Brain microvascular endothelial cell (primary cell): ENCODE results near the gene SH3GLB1.

ENCODE experiments used
- DNase-seq: peaks from one replicate; pipeline ENCODE4 v3.0.0-alpha.2; 2020
- H3K27ac ChIP-seq: fragments of 250-450 bp; sonication (Bioruptor Pico); 2 replicates; pipeline ENCODE4 v1.5.1; 2020; ENCODE audit warnings: mild to moderate bottlenecking, moderate library complexity
- H3K27me3 ChIP-seq: fragments of 250-450 bp; sonication (Bioruptor Pico); replicated peaks from 2 replicates; pipeline ENCODE4 v1.5.1; 2020; ENCODE audit warnings: mild to moderate bottlenecking
- H3K36me3 ChIP-seq: fragments of 250-450 bp; sonication (Bioruptor Pico); replicated peaks from 2 replicates; pipeline ENCODE4 v1.5.1; 2020; ENCODE audit warnings: mild to moderate bottlenecking
- H3K4me3 ChIP-seq: 2 replicates; pipeline ENCODE4 v1.5.1; 2011; ENCODE audit warnings: low read depth, mild to moderate bottlenecking, control low read depth, low read length, moderate library complexity
- CTCF ChIP-seq: IDR thresholded peaks from 2 replicates; pipeline ENCODE4 v1.5.1; 2011; ENCODE audit warnings: low read depth, mild to moderate bottlenecking, moderate library complexity, low read length, control low read depth, inconsistent platforms; ENCODE audit errors: missing control alignments
- in situ Hi-C: cut with HindIII; loops from 2 replicates; pipeline ENCODE4 v1.10.0; 2017; ENCODE audit warnings: low sequenced_read_pairs, low pct_ligation_motif_present

SH3GLB1 gene

GRCh38 chr1:86768554-86768953, 64.2 kb downstream of the SH3GLB1 start:
- DNase-seq: no peak
- TF ChIP-seq CTCF: no peak
- H3K36me3 ChIP-seq: no peaks in the 10 kb centered on the region
- in situ Hi-C loops: no loop called here
- H3K27ac ChIP-seq: no peak overlapping the region
- H3K27me3 ChIP-seq: no peaks in the 10 kb centered on the region
- H3K4me3 ChIP-seq: no peak overlapping the region

DNA sequence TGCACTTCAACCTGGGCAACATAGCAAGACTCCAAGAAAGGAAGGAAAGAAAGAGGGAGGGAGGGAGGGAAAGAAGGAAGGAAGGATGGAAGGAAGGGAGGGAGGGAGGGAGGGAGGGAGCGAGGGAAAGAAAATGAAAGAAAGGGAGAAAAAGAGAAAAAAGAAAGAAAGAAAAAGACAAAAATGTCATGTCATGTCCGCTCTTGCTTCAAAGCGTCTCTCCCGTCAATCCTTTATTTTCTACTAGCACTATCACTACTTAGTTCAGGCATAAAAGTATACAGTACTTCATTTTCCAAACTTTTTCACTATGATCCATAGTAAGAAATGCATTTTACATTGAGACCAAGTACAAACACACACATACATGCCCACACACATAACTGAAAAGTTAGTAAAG, 64.7 kb downstream of the SH3GLB1 start:
- in situ Hi-C loops: no loop called here
- Histone ChIP-seq H3K27me3 (no peaks in the 10 kb centered on the region), H3K36me3 (no peaks in the 10 kb centered on the region), H3K27ac (no peak overlapping the region), H3K4me3 (no peak overlapping the region)
- DNase-seq: no peak
- no peak for TF ChIP-seq CTCF

DNA sequence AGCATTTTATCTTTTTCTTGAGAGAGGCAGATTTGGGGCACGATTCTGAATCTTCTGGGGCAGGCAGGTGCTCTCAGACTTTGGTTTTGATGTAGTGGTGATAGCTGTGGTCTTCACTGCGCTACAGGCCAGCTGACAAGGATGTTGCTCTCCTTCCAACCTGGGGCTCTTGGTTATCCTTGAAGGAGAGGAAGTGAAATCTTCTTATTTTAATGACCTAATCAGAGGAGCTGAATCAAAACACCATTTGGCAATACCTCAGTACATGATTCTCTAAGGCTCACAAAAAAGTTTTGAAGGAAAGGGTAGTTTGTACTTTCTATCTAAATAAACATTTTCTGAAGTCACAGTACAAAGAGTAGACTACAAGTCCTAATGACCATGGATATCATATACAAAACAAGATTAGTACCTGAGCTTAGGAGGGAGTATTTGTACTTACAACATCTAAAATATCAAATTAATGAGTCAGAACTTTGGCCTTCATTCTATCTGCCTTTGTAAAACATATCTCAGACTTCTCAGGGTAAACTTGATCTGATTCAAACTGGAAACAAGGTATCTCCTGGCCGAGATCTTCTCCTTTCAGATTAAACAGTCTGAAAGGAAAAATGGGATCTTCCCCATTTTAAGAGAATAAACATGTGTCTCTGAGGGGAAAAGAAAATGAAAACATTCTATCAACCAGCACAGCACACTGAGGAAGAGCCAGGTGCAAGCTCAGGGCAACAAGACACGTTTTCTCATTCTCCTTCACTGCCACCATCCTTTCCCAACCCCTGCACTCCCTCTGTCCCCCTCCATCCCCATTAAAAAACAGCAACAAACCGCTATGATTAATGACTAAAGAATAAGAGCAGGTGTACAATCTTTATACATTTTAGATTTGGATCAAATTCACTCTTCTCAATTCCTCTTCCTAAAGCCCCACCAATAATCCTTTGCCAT, 69.2 kb downstream of the SH3GLB1 start:
- in situ Hi-C loops: no loop called here
- Histone ChIP-seq H3K36me3 (no peaks in the 10 kb centered on the region), H3K27ac (peak overlapping the region; percentile 81), H3K4me3 (no peak overlapping the region), H3K27me3 (no peaks in the 10 kb centered on the region)
- DNase-seq: no peak
- TF ChIP-seq CTCF: no peak

- in situ Hi-C loops: no loop called here
- Histone ChIP-seq H3K27ac (peak overlapping the region; percentile 81), H3K27me3 (no peaks in the 10 kb centered on the region), H3K4me3 (no peak overlapping the region), H3K36me3 (no peaks in the 10 kb centered on the region)
- TF ChIP-seq CTCF: no peak
- DNase-seq: peak; percentile 88
Observed at GRCh38 chr1:86774305-86775295, 70.2 kb downstream of the SH3GLB1 start.

- in situ Hi-C loops: no loop called here
- no peak for DNase-seq
- no peak overlapping the region for H3K4me3 ChIP-seq
- peak overlapping the region; percentile 58 for H3K27ac ChIP-seq
- no peaks in the 10 kb centered on the region for H3K27me3 ChIP-seq
- TF ChIP-seq CTCF: no peak
- H3K36me3 ChIP-seq: no peaks in the 10 kb centered on the region
Observed at GRCh38 chr1:86775395-86775794, 71.0 kb downstream of the SH3GLB1 start.
